Activated T-helper 17 cell treated with anti-CD3 and anti-CD28 coated beads, Interleukin-2, amount 50 U/mL, for 72 hours (primary cell): ENCODE results near the gene NANP. TPM values are rescaled to one million over a fixed set of nuclear protein-coding genes. Genes with fewer than 3 reads are reported as not detected.
A peak's percentile ranks its signal among the peaks of the same experiment; 100 is the strongest.
"Not testable (repeated sequence)": the region's sequence is repeated elsewhere in the genome, so short reads cannot be mapped to it uniquely, and the experiment has no call there.

Source experiments
- ATAC-seq: fragments of 150-1000 bp; cut with Tn5 transposase; replicated peaks from 2 replicates; pipeline ENCODE4 v1.10.0; 2021; ENCODE audit warnings: mild to moderate bottlenecking, moderate library complexity
- H3K27ac Mint-ChIP-seq: one replicate; pipeline ENCODE4 v1.8.0; 2022; ENCODE audit warnings: mixed read lengths
- H3K27me3 Mint-ChIP-seq: one replicate; pipeline ENCODE4 v1.8.0; 2022; ENCODE audit warnings: mixed read lengths
- H3K36me3 Mint-ChIP-seq: one replicate; pipeline ENCODE4 v1.8.0; 2022; ENCODE audit warnings: low read depth, mild to moderate bottlenecking, mixed read lengths
- H3K4me1 Mint-ChIP-seq: one replicate; pipeline ENCODE4 v1.8.0; 2022; ENCODE audit warnings: mixed read lengths
- H3K4me3 Mint-ChIP-seq: one replicate; pipeline ENCODE4 v1.8.0; 2022; ENCODE audit warnings: mild to moderate bottlenecking, mixed read lengths
- H3K9me3 Mint-ChIP-seq: one replicate; pipeline ENCODE4 v1.8.0; 2022; ENCODE audit warnings: mixed read lengths
- total RNA-seq, 2 donors: library from RNA; stranded (reverse); gene quantifications; one replicate each; pipeline ENCODE4 v1.2.3, GENCODE V29; 2022

Gene NANP
- total RNA-seq, 2 donors from 2014 or later: 7.1 to 9.4 TPM

- not testable (repeated sequence) for H3K4me3 Mint-ChIP-seq, H3K4me1 Mint-ChIP-seq, H3K27ac Mint-ChIP-seq, ATAC-seq, H3K27me3 Mint-ChIP-seq, H3K36me3 Mint-ChIP-seq, H3K9me3 Mint-ChIP-seq
Measured at GRCh38 chr20:25590778-25591177, 33.0 kb downstream of the NANP start.

- ATAC-seq: no peak
- Mint-ChIP-seq H3K27ac (no peak overlapping the region), H3K27me3 (no peaks in the 10 kb centered on the region), H3K36me3 (no peaks in the 10 kb centered on the region), H3K4me3 (no peak overlapping the region), H3K4me1 (peaks cover 10% of the 10 kb centered on the region), H3K9me3 (no peaks in the 10 kb centered on the region)
Measured at GRCh38 chr20:25588491-25588890, 35.3 kb downstream of the NANP start.

GRCh38 chr20:25587536-25587935 is 36.3 kb downstream of the NANP start:
- no peaks in the 10 kb centered on the region for H3K36me3 Mint-ChIP-seq
- no peaks in the 10 kb centered on the region for H3K9me3 Mint-ChIP-seq
- H3K4me1 Mint-ChIP-seq: peaks cover 10% of the 10 kb centered on the region
- H3K4me3 Mint-ChIP-seq: no peak overlapping the region
- no peaks in the 10 kb centered on the region for H3K27me3 Mint-ChIP-seq
- peak; percentile 18 for ATAC-seq
- no peak overlapping the region for H3K27ac Mint-ChIP-seq

GRCh38 chr20:25586877-25587276 is 36.9 kb downstream of the NANP start:
- no peak overlapping the region for H3K27ac Mint-ChIP-seq
- H3K36me3 Mint-ChIP-seq: no peaks in the 10 kb centered on the region
- ATAC-seq: no peak
- H3K27me3 Mint-ChIP-seq: no peaks in the 10 kb centered on the region
- peaks cover 10% of the 10 kb centered on the region for H3K4me1 Mint-ChIP-seq
- H3K4me3 Mint-ChIP-seq: no peak overlapping the region
- H3K9me3 Mint-ChIP-seq: no peaks in the 10 kb centered on the region

GRCh38 chr20:25584905-25585704 is 38.7 kb downstream of the NANP start, which contains the start of gene NINL:
TSS of gene NINL (minus strand) at chr20:25585531. CDS start at chr20:25526587, 58,944 bp downstream.
- Mint-ChIP-seq H3K4me1 (peaks cover 10% of the 10 kb centered on the region), H3K36me3 (no peaks in the 10 kb centered on the region), H3K9me3 (no peaks in the 10 kb centered on the region), H3K27me3 (no peaks in the 10 kb centered on the region), H3K4me3 (peak within 1 kb of the TSS; percentile 90), H3K27ac (peak within 1 kb of the TSS; percentile 74)
- peak; percentile 90 for ATAC-seq

GRCh38 chr20:25583607-25584006 is 40.2 kb downstream of the NANP start:
- H3K9me3 Mint-ChIP-seq, H3K27me3 Mint-ChIP-seq, H3K27ac Mint-ChIP-seq, H3K36me3 Mint-ChIP-seq, ATAC-seq: not testable (repeated sequence)
- H3K4me3 Mint-ChIP-seq: peak overlapping the region; percentile 90
- H3K4me1 Mint-ChIP-seq: peaks cover 10% of the 10 kb centered on the region

GRCh38 chr20:25580711-25581110 is 43.1 kb downstream of the NANP start:
- H3K4me3 Mint-ChIP-seq: no peak overlapping the region
- no peaks in the 10 kb centered on the region for H3K27me3 Mint-ChIP-seq
- H3K36me3 Mint-ChIP-seq: no peaks in the 10 kb centered on the region
- H3K4me1 Mint-ChIP-seq: peaks cover 5% of the 10 kb centered on the region
- no peaks in the 10 kb centered on the region for H3K9me3 Mint-ChIP-seq
- no peak overlapping the region for H3K27ac Mint-ChIP-seq
- ATAC-seq: no peak

- Mint-ChIP-seq H3K4me1 (no peaks in the 10 kb centered on the region), H3K36me3 (no peaks in the 10 kb centered on the region), H3K27ac (no peak overlapping the region), H3K4me3 (no peak overlapping the region), H3K9me3 (no peaks in the 10 kb centered on the region), H3K27me3 (no peaks in the 10 kb centered on the region)
- ATAC-seq: no peak
Measured at GRCh38 chr20:25579081-25579770, 44.6 kb downstream of the NANP start.

- Mint-ChIP-seq H3K27ac (no peak overlapping the region), H3K27me3 (no peaks in the 10 kb centered on the region), H3K4me1 (no peaks in the 10 kb centered on the region), H3K36me3 (no peaks in the 10 kb centered on the region), H3K9me3 (no peaks in the 10 kb centered on the region), H3K4me3 (no peak overlapping the region)
- no peak for ATAC-seq
Measured at GRCh38 chr20:25576783-25577530, 46.9 kb downstream of the NANP start.

GRCh38 chr20:25574411-25574810 is 49.4 kb downstream of the NANP start:
- no peak for ATAC-seq
- Mint-ChIP-seq H3K27me3 (no peaks in the 10 kb centered on the region), H3K4me1 (no peaks in the 10 kb centered on the region), H3K9me3 (no peaks in the 10 kb centered on the region), H3K27ac (no peak overlapping the region), H3K36me3 (no peaks in the 10 kb centered on the region), H3K4me3 (no peak overlapping the region)

- Mint-ChIP-seq H3K4me1 (no peaks in the 10 kb centered on the region), H3K9me3 (no peaks in the 10 kb centered on the region), H3K27ac (no peak overlapping the region), H3K4me3 (no peak overlapping the region), H3K36me3 (no peaks in the 10 kb centered on the region), H3K27me3 (no peaks in the 10 kb centered on the region)
- ATAC-seq: no peak
Measured at GRCh38 chr20:25573288-25574251, 50.2 kb downstream of the NANP start.

GRCh38 chr20:25571817-25572216 is 52.0 kb downstream of the NANP start:
- no peak overlapping the region for H3K27ac Mint-ChIP-seq
- no peak for ATAC-seq
- peaks cover 5% of the 10 kb centered on the region for H3K4me1 Mint-ChIP-seq
- no peaks in the 10 kb centered on the region for H3K27me3 Mint-ChIP-seq
- H3K4me3 Mint-ChIP-seq: no peak overlapping the region
- no peaks in the 10 kb centered on the region for H3K9me3 Mint-ChIP-seq
- no peaks in the 10 kb centered on the region for H3K36me3 Mint-ChIP-seq

GRCh38 chr20:25571240-25571639 is 52.6 kb downstream of the NANP start:
- Mint-ChIP-seq H3K9me3 (no peaks in the 10 kb centered on the region), H3K27me3 (no peaks in the 10 kb centered on the region), H3K27ac (no peak overlapping the region), H3K4me3 (no peak overlapping the region), H3K36me3 (no peaks in the 10 kb centered on the region), H3K4me1 (peaks cover 5% of the 10 kb centered on the region)
- no peak for ATAC-seq

- H3K9me3 Mint-ChIP-seq: no peaks in the 10 kb centered on the region
- peaks cover 5% of the 10 kb centered on the region for H3K4me1 Mint-ChIP-seq
- no peak for ATAC-seq
- H3K27ac Mint-ChIP-seq: no peak overlapping the region
- H3K4me3 Mint-ChIP-seq: no peak overlapping the region
- H3K36me3 Mint-ChIP-seq: no peaks in the 10 kb centered on the region
- no peaks in the 10 kb centered on the region for H3K27me3 Mint-ChIP-seq
Measured at GRCh38 chr20:25570148-25570530, 53.7 kb downstream of the NANP start.
